Measurements from ENCODE around the gene MRPL58.

Gene MRPL58

GRCh38 chr17:74998783-74999182 lies 13.7 kb upstream of the MRPL58 start:
- TF ChIP-seq, protein P1, sequence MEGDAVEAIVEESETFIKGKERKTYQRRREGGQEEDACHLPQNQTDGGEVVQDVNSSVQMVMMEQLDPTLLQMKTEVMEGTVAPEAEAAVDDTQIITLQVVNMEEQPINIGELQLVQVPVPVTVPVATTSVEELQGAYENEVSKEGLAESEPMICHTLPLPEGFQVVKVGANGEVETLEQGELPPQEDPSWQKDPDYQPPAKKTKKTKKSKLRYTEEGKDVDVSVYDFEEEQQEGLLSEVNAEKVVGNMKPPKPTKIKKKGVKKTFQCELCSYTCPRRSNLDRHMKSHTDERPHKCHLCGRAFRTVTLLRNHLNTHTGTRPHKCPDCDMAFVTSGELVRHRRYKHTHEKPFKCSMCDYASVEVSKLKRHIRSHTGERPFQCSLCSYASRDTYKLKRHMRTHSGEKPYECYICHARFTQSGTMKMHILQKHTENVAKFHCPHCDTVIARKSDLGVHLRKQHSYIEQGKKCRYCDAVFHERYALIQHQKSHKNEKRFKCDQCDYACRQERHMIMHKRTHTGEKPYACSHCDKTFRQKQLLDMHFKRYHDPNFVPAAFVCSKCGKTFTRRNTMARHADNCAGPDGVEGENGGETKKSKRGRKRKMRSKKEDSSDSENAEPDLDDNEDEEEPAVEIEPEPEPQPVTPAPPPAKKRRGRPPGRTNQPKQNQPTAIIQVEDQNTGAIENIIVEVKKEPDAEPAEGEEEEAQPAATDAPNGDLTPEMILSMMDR (IDR thresholded peaks at IDR 0.05; ENCODE audit: borderline replicate concordance, control extremely low read depth, extremely low read depth, insufficient read depth, missing control alignments), result no peak
- in situ Hi-C loops (cut with MboI; ENCODE audit: low sequenced_read_pairs, unreplicated experiment), result no loop called here
- DNase-seq (ENCODE audit: low spot score), result no peak

DNA sequence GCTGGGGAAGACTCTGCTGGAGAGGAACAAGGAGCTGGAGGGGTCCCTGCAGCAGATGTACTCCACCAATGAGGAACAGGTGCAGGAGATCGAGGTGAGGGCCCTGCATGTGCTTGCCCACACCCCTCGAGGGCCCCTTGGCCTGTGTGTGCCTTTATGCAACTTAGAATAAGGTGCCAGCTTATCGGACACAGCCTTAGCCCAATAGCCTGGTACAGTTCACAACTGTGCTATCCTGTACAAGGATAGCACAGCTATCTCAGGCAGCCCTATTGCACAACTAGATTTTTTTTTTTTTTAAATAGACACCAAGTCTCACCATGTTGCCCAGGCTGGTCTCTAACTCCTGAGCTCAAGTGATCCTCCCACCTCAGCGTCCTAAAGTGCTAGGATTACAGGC lies 12.9 kb upstream of the MRPL58 start:
- TF ChIP-seq, protein P1 (IDR thresholded peaks at IDR 0.05; ENCODE audit: borderline replicate concordance, control extremely low read depth, extremely low read depth, insufficient read depth, missing control alignments), result no peak
- in situ Hi-C loops (cut with MboI; ENCODE audit: low sequenced_read_pairs, unreplicated experiment), result no loop called here
- DNase-seq (ENCODE audit: low spot score), result no peak

DNA sequence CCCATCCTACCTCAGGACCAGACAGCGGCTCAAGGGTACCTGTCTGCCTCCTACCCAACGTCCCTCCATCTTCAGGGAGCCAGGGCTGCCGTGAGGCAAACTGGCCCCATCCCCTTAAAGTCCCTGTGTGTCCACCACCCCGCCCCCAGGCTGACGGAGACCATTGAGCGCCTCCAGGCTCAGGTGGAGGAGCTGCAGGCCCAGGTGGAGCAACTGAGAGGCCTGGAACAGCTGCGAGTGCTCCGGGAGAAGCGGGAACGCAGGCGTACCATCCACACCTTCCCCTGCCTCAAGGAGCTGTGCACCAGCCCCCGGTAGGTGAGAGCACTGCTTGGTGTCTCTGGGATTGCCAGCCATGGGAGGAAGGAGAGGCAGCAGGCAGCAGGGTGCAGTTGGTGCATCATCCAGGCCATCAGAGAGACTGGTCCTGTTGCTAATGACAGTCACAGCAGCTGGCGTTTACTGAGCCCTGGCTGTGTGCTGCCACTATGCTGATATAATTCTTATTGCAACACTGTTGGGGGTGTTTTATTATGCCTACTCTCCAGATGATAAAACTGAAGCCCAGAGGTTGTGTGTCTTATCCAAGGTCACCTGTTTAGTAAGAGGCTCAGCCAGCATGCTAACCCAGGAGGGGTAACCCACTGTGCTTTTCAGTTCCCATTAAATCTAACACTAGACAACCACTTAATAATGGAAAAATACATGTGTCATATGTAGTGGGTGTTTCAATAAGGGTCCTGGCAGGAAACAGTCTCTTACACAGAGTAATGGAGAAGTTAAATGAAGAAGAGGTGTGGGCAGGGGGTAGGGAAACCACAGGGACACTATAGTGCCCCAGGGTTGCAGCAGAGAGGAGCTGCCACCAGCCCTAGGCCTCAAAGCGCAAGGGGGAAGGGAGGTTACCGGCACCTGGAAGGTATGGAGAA lies 10.3 kb upstream of the MRPL58 start:
- in situ Hi-C loops (cut with MboI; ENCODE audit: low sequenced_read_pairs, unreplicated experiment), result no loop called here
- TF ChIP-seq, protein P1 (IDR thresholded peaks at IDR 0.05; ENCODE audit: borderline replicate concordance, control extremely low read depth, extremely low read depth, insufficient read depth, missing control alignments), result no peak
- DNase-seq (ENCODE audit: low spot score), result no peak

- TF ChIP-seq, protein P1 (IDR thresholded peaks at IDR 0.05; ENCODE audit: borderline replicate concordance, control extremely low read depth, extremely low read depth, insufficient read depth, missing control alignments), result no peak
- DNase-seq (ENCODE audit: low spot score), result no peak
- in situ Hi-C loops (cut with MboI; ENCODE audit: low sequenced_read_pairs, unreplicated experiment), result no loop called here
These were observed 9.2 kb upstream of the MRPL58 start for GRCh38 chr17:75003070-75003956.

- no peak for DNase-seq (ENCODE audit: low spot score)
These were observed 8.5 kb upstream of the MRPL58 start for GRCh38 chr17:75003957-75004355.

GRCh38 chr17:75004371-75004770 lies 8.1 kb upstream of the MRPL58 start:
- DNase-seq (ENCODE audit: low spot score), result no peak
- TF ChIP-seq, protein P1 (IDR thresholded peaks at IDR 0.05; ENCODE audit: borderline replicate concordance, control extremely low read depth, extremely low read depth, insufficient read depth, missing control alignments), result no peak
- in situ Hi-C loops (cut with MboI; ENCODE audit: low sequenced_read_pairs, unreplicated experiment), result no loop called here

More at GRCh38 chr17:75003957-75004355, 8.5 kb upstream of the MRPL58 start:
- TF ChIP-seq, protein P1 (IDR thresholded peaks at IDR 0.05; ENCODE audit: borderline replicate concordance, control extremely low read depth, extremely low read depth, insufficient read depth, missing control alignments), result no peak
- in situ Hi-C loops (cut with MboI; ENCODE audit: low sequenced_read_pairs, unreplicated experiment), result no loop called here

Measured in GM13976 (cell line).